HG03439 (cell line): ENCODE data around the gene SYT4.
"Not testable (repeated sequence)": the region's sequence is repeated elsewhere in the genome, so short reads cannot be mapped to it uniquely, and the experiment has no call there.

Experiments
- ATAC-seq: cut with Tn5 transposase; IDR thresholded peaks from one replicate; pipeline ENCODE4 v1.9.1; 2021; ENCODE audit warnings: mild to moderate bottlenecking, moderate library complexity; ENCODE audit not compliant: unreplicated experiment

The SYT4 gene

DNA sequence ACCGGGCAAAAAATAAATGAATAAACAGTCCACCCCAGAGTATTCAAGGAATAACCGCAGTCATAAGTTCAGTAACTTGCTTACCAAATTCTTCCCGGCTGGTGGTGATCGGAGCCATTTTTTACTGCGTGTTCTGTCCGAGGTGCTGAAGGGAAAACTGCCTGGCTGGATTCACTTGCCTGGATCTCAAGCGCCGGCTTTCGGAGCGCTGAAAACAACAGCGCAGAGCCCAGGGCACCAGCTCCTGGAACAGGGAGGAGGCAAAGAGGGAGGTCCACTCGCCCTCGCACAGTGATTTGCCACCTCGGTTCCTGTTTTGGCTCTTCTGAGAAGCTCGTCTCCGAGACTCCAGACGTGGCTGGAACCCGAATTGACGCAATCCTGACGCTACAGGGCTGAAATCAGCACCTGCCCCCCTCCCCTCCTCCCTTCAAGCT lies at the start of gene SYT4:
Gene SYT4 (minus strand): TSS at position 327 of the 437 bp plus-strand sequence. CDS start 209 bp downstream, at position 118.
- no peak for ATAC-seq

GRCh38 chr18:43322132-43322531 lies 44.8 kb upstream of the SYT4 start:
- ATAC-seq = no peak

DNA sequence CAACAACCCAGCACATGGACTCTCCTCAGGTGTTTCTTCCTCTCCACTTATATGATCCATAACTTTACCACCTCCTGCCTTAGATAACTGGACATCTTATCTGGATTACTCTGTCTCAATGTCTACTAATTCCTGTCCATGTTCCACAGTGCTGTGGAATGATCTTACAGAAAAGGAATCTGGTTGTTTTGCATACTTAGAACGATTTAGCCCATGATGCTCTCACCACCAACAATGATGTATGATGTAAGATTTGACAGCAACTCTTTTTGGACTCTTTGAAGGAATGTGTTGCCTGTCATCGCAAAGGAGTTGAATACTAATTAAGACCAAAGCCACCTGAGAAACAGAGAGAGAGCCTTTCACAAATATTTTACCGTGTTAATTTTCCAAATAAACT lies 37.7 kb upstream of the SYT4 start:
- ATAC-seq = no peak

DNA sequence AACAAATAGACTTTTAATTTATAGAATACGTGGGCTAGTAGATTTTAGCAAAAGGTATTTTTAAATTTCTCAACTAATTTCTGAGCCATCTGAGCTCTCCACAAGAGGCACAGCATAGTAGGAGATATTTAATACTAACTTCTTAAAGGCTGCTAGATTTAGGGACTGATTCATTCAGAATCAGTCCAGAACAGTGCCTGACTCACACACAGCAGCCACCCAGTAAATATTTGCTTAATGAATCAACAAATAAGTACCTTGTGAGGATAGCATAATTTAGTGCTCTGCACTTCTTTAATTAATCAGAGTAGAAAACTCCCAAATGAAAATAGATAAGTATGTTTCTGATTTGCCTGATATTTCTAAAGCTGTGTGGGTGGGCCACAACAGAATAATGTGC lies 35.6 kb upstream of the SYT4 start:
- no peak for ATAC-seq

DNA sequence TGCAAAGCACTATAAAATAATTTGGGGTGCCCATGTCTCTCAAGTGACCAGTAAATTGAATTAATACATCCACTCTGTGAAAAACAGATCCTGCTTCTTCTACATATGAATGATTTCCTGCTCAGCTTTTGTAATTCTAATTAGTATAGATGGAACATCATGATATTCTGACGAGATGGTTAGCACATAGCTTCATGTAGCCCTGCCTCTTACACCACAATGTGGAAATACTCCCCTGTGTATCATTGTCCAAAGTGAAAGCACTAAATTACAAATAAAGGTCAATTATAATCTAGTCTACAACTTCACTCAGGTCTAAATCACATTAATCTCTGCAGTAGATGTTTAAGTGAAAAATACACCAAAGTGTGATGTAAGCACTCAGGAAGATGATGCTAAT lies 32.9 kb upstream of the SYT4 start:
- no peak for ATAC-seq

GRCh38 chr18:43303376-43303775 lies 26.1 kb upstream of the SYT4 start:
- ATAC-seq = no peak

DNA sequence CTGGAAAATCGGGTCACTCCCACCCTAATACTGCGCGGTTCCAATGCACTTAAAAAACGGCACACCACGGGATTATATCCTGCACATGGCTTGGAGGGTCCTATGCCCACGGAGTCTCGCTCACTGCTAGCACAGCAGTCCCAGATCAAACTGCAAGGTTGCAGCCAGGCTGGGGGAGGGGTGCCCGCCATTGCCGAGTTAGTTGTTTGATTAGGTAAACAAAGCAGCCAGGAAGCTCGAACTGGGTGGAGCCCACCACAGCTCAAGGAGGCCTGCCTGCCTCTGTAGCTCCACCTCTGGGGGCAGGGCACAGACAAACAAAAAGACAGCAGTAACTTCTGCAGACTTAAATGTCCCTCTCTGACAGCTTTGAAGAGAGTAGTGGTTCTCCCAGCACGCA lies 8.9 kb upstream of the SYT4 start:
- not testable (repeated sequence) for ATAC-seq

GRCh38 chr18:43283299-43283698 lies 6.0 kb upstream of the SYT4 start:
- no peak for ATAC-seq

DNA sequence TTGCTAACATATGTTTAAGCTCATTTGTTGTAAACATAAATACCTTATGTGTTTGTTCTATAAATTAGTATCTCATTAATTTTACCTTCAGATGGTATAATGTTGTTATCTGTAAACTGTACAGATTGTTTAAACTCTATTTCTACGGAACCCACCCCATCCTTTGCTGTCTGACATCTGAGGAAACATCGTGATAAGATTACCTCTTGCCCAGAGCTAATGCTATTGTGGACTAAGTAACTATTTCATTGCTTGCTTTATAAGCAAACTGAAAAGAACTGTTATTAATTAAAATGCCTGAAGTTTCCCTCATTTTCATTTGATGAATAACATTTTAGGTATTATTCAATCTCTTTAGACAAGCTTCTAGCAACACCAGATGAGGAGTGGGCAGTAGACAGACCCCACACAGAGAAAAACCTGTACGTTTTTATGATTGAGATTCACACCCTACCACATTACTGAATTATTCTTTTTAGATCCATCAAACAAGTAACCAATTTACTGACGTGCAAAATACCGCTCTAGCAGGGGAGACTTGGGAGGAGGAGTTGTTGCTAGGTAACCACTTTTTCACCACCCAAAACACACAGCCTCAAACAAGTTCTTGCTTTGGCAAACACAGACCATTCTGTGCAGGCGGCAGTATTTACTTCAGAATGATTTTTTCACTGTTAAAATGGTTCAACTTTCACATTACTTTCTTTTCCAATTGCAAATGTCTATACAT lies 1.9 kb upstream of the SYT4 start:
- no peak for ATAC-seq

DNA sequence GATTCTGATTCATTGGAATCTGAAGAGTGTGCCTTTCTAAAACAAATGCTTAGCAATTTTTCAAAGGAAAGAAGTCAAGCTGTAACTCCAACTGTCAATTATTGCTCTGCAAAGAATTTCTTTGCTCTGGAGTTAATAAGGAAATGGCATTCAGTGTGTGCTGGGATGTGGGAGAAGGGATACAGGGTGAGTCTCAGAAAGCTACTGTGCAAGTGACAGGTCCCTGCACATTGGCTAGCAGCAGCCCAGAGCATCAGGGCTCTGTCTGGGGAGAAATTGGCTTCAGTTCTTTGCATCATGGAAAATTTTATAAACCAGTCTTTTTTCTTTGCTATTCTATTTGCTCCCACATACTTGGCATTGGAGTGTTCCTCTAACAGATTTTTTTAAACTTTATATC lies 1.1 kb upstream of the SYT4 start:
- ATAC-seq = no peak

- ATAC-seq = no peak
Measured at GRCh38 chr18:43276491-43276890, 799 bp downstream of the SYT4 start.

GRCh38 chr18:43275546-43275945 lies 1.7 kb downstream of the SYT4 start:
- ATAC-seq = no peak

GRCh38 chr18:43274526-43274925 lies 2.8 kb downstream of the SYT4 start:
- ATAC-seq = no peak

- ATAC-seq = peak; percentile 77
Measured at GRCh38 chr18:43271593-43272432, 5.5 kb downstream of the SYT4 start.

DNA sequence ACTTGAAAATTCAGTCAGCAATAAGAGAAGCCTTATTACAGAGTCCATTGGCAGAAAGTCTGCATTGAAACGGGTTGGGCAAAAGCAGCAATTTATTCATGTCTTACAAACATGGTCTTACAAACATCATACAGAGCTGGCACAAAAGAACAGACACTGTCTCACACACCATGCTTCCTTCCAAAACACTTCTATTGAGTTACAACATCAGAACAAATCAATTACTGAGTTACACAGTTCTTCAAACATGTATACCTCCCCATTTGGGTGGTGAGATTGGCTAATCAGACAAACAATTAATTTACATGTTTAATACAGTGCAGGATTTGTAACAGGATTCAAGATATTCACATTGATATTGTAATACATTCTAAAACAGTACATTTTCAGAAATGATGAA lies 9.5 kb downstream of the SYT4 start:
- no peak for ATAC-seq

DNA sequence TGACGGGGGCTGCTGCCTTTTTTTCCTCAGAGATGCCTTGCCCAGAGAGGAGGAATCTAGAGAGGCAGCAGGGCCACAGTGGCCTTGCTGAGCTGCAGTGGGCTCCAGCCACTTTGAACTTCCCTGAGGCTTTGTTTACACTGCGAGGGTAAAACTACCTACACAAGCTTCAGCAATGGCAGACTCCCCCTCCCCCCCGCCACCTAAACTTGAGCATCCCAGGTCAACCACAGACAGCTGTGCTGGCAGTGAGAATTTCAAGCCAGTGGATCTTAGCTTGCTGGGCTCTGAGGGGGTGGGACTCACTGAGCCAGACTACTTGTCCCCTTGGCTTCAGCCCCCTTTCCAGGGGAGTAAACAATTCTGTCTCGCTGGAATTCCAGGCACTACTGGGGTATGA lies 11.8 kb downstream of the SYT4 start:
- ATAC-seq = no peak

- ATAC-seq = no peak
Measured at GRCh38 chr18:43248610-43249249, 28.6 kb downstream of the SYT4 start.

GRCh38 chr18:43247944-43248343 lies 29.3 kb downstream of the SYT4 start:
- no peak for ATAC-seq

DNA sequence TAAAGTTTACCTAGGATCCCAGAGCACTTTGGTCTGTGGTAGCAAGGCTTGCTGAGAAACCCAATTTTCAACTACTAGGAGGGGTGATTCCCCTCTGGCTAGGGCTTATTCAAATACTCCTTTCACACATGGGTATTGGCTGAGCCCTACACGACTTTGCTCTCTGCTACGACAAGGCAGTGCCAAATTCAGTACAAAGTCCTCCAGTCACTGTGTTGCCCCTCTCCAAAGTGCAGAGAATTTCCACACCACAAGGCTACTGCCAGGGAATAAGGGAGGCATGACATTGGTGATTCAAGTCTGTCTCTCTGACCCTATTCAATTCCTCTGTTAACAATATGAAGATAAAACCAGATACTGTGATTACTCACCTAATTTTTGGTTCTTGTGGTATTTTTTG lies 38.9 kb downstream of the SYT4 start:
- no peak for ATAC-seq

DNA sequence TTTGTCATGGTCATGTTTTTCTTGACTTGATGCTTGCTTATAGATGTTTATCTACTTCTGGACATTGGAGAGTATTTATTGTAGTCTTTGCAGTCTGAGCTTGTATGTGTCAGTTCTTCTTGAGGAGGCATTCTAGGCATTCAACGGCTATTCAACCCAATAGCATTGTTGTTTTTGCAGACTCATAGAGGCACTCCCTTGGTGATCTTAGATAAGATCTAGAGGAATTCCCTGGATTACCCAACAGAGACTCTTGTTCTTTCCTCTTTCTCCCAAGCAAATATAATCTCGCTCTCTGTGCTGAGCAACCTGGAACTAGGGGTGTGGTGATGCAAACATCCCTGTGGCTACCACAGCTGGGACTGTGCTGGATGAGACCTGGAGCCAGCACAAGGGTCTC lies 40.4 kb downstream of the SYT4 start:
- ATAC-seq = no peak

- no peak for ATAC-seq
Measured at GRCh38 chr18:43234889-43235288, 42.4 kb downstream of the SYT4 start.

DNA sequence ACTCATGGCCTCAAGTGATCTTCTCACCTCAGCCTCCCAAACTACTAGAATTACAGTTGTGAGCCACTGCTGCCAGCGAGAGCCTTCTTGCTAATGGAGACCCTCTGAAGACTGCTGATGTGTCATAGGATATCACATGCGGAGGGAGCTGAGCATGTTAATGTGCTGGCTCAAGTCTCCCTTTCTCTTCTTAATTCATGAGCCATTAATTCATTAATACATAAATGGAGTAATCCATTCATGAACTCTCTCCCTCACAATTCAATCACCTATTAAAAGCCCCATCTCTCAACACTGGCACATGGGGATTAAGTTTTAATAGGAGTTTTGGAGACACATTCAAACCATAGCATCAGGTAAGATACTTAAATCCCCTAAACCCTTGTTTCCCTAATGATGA lies 54.8 kb downstream of the SYT4 start:
- ATAC-seq = no peak
